ENCODE data around the gene TSPAN4.

The TSPAN4 gene

GRCh38 chr11:893008-893654 lies 50.5 kb downstream of the TSPAN4 start:
- DNase-seq = no peak

GRCh38 chr11:894575-895201 lies 52.0 kb downstream of the TSPAN4 start:
- DNase-seq = no peak

GRCh38 chr11:895331-896110 lies 52.9 kb downstream of the TSPAN4 start:
- no peak for DNase-seq

- DNase-seq = no peak
These were observed 54.8 kb downstream of the TSPAN4 start for GRCh38 chr11:897253-898142.

GRCh38 chr11:898143-898511 lies 55.5 kb downstream of the TSPAN4 start:
- no peak for DNase-seq

GRCh38 chr11:898540-899190 lies 56.0 kb downstream of the TSPAN4 start:
- DNase-seq = no peak

- DNase-seq = no peak
These were observed 57.1 kb downstream of the TSPAN4 start for GRCh38 chr11:899724-900123.

GRCh38 chr11:900545-900944 lies 57.9 kb downstream of the TSPAN4 start:
- no peak for DNase-seq

GRCh38 chr11:901452-902061 lies 58.9 kb downstream of the TSPAN4 start:
- no peak for DNase-seq

- DNase-seq = no peak
These were observed 61.7 kb downstream of the TSPAN4 start for GRCh38 chr11:904380-904779.

GRCh38 chr11:905952-906351 lies 63.3 kb downstream of the TSPAN4 start:
- no peak for DNase-seq

GRCh38 chr11:907668-908067 lies 65.0 kb downstream of the TSPAN4 start:
- DNase-seq = no peak

GRCh38 chr11:908273-908672 lies 65.6 kb downstream of the TSPAN4 start:
- DNase-seq = no peak

GRCh38 chr11:909406-909805 lies 66.8 kb downstream of the TSPAN4 start:
- no peak for DNase-seq

- no peak for DNase-seq
These were observed 67.5 kb downstream of the TSPAN4 start for GRCh38 chr11:910044-910588.

- peak; percentile 64 for DNase-seq
These were observed 68.0 kb downstream of the TSPAN4 start, which contains the start of gene CHID1 for GRCh38 chr11:910589-911030. Gene CHID1, minus strand, starts transcription at chr11:910810. Its CDS starts 5,994 bp downstream, at chr11:904816.

- DNase-seq = no peak
These were observed 68.6 kb downstream of the TSPAN4 start for GRCh38 chr11:911031-911889.

GRCh38 chr11:911890-912219 lies 69.2 kb downstream of the TSPAN4 start:
- DNase-seq = no peak

GRCh38 chr11:912266-912665 lies 69.6 kb downstream of the TSPAN4 start:
- DNase-seq = no peak

- no peak for DNase-seq
These were observed 70.4 kb downstream of the TSPAN4 start for GRCh38 chr11:913043-913442.

GRCh38 chr11:914204-914603 lies 71.6 kb downstream of the TSPAN4 start:
- no peak for DNase-seq
